GM23248 (cell line): ENCODE results near the gene BAD.

Source experiments
- EZH2 ChIP-seq: fragments of 200-600 bp; sonication (generic); IDR thresholded peaks from 2 replicates; pipeline ENCODE4 v1.6.1; 2018; ENCODE audit warnings: antibody characterized with exemption, mild to moderate bottlenecking; ENCODE audit not compliant: insufficient read depth, poor library complexity, severe bottlenecking
- EZH2phosphoT487 ChIP-seq: fragments of 200-600 bp; sonication (generic); IDR thresholded peaks from 2 replicates; pipeline ENCODE4 v1.6.1; 2018; ENCODE audit warnings: antibody characterized with exemption, moderate library complexity, mild to moderate bottlenecking, low read depth; ENCODE audit not compliant: insufficient read depth

DNA sequence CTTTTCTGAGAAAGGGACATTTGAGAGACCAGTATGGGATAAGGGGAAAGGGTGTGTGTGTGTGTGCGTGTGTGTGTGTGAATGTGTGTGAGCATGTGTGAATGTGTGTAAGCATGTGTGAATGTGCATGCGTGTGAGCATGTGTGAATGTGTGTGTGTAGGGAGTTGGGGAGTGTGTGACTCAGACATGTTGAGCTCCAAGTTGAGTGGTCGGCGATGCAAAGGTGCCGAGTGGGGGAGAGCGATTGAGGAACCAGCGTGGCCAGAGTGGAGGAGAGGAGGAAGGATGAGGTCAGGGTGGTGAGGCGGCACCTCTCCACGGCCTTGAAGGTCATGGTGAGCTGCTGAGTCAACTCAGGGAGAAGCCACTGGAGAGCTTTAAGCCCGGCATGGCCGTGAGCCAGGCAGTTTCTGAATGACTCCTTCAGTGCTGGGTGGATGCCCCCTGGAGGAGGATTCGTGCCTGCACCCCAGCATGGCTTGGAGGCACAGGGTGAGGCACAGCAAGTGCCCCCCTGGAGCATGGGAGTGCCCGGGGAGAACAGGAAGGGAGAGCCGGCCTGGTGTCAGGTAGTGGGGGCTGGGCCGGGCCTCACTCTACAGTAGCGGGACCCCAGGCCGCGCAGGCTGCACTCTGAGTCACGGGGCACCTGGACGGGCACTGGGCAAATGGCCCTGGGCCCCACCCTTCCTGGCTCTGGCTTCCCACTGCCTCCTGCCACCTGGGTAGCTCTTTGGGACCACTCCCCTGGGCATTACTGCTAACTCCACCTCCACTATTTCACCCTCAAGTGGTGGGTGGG, 47.3 kb upstream of the BAD start:
- TF ChIP-seq EZH2 (no peak), EZH2phosphoT487 (no peak)
